K562 (cell line): ENCODE results near the gene HOPX.

Experiments used
- CBFB ChIP-seq: sonication (generic); formaldehyde crosslinking; IDR thresholded peaks from 2 replicates; pipeline ENCODE4 v1.4.0; 2020; ENCODE audit warnings: mild to moderate bottlenecking, missing genetic modification reagents
- SAP30 ChIP-seq: fragments of 200-600 bp; sonication (generic); IDR thresholded peaks from 2 replicates; pipeline ENCODE4 v1.6.1; 2012; ENCODE audit warnings: borderline replicate concordance, low read depth, mild to moderate bottlenecking, moderate library complexity, low read length, control low read depth, inconsistent platforms; ENCODE audit not compliant: insufficient read depth, poor library complexity, severe bottlenecking
- TF ChIP-seq, protein P1 (sequence below): fragments of 450-650 bp; IDR thresholded peaks from 2 replicates; pipeline ENCODE4 v1.6.1; 2016; ENCODE audit warnings: borderline replicate concordance
- TF ChIP-seq, protein P2 (sequence below): fragments of 250-450 bp; sonication (Bioruptor Pico); IDR thresholded peaks from 2 replicates; pipeline ENCODE4 v1.4.0; 2020; ENCODE audit warnings: mild to moderate bottlenecking, moderate library complexity
- TF ChIP-seq, protein P3 (sequence below): fragments of 250-450 bp; sonication (Bioruptor Pico); IDR thresholded peaks from 2 replicates; pipeline ENCODE4 v1.5.0; 2020; ENCODE audit warnings: mild to moderate bottlenecking, borderline replicate concordance

DNA sequence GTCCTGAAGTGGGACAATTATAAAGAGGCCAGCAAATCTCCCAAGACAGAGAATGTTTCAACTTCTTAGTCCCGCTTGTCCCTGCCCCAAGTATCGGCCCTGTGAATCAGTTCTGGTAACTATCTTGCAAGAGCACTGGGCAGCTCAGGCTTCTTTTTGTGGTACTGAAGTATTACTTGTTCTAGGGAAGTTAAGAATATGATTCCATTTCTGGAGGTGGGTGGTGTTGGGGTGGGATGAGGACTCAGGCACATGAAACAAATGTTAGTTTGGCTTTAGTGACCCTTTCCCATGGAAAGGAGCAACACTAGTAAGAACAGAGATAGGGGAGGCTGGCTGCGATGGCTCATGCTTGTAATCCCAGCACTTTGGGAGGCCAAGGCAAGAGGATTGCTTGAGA lies 28.9 kb downstream of the HOPX start:
- TF ChIP-seq, protein P1, sequence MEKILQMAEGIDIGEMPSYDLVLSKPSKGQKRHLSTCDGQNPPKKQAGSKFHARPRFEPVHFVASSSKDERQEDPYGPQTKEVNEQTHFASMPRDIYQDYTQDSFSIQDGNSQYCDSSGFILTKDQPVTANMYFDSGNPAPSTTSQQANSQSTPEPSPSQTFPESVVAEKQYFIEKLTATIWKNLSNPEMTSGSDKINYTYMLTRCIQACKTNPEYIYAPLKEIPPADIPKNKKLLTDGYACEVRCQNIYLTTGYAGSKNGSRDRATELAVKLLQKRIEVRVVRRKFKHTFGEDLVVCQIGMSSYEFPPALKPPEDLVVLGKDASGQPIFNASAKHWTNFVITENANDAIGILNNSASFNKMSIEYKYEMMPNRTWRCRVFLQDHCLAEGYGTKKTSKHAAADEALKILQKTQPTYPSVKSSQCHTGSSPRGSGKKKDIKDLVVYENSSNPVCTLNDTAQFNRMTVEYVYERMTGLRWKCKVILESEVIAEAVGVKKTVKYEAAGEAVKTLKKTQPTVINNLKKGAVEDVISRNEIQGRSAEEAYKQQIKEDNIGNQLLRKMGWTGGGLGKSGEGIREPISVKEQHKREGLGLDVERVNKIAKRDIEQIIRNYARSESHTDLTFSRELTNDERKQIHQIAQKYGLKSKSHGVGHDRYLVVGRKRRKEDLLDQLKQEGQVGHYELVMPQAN: no peak
- TF ChIP-seq, protein P2, sequence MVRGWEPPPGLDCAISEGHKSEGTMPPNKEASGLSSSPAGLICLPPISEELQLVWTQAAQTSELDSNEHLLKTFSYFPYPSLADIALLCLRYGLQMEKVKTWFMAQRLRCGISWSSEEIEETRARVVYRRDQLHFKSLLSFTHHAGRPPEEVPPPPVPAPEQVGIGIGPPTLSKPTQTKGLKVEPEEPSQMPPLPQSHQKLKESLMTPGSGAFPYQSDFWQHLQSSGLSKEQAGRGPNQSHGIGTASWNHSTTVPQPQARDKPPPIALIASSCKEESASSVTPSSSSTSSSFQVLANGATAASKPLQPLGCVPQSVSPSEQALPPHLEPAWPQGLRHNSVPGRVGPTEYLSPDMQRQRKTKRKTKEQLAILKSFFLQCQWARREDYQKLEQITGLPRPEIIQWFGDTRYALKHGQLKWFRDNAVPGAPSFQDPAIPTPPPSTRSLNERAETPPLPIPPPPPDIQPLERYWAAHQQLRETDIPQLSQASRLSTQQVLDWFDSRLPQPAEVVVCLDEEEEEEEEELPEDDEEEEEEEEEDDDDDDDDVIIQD: no peak
- TF ChIP-seq, protein P3, sequence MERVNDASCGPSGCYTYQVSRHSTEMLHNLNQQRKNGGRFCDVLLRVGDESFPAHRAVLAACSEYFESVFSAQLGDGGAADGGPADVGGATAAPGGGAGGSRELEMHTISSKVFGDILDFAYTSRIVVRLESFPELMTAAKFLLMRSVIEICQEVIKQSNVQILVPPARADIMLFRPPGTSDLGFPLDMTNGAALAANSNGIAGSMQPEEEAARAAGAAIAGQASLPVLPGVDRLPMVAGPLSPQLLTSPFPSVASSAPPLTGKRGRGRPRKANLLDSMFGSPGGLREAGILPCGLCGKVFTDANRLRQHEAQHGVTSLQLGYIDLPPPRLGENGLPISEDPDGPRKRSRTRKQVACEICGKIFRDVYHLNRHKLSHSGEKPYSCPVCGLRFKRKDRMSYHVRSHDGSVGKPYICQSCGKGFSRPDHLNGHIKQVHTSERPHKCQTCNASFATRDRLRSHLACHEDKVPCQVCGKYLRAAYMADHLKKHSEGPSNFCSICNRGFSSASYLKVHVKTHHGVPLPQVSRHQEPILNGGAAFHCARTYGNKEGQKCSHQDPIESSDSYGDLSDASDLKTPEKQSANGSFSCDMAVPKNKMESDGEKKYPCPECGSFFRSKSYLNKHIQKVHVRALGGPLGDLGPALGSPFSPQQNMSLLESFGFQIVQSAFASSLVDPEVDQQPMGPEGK (CRISPR knock-in tag): no peak
- TF ChIP-seq SAP30 (no peak), CBFB (CRISPR knock-in tag) (no peak)
